Measurements from ENCODE around the gene GINS2. TPM values are rescaled to one million over a fixed set of nuclear protein-coding genes. Genes with fewer than 3 reads are reported as not detected.

The GINS2 gene
- total RNA-seq = 53.7 and 60.1 TPM in 2 replicates

DNA sequence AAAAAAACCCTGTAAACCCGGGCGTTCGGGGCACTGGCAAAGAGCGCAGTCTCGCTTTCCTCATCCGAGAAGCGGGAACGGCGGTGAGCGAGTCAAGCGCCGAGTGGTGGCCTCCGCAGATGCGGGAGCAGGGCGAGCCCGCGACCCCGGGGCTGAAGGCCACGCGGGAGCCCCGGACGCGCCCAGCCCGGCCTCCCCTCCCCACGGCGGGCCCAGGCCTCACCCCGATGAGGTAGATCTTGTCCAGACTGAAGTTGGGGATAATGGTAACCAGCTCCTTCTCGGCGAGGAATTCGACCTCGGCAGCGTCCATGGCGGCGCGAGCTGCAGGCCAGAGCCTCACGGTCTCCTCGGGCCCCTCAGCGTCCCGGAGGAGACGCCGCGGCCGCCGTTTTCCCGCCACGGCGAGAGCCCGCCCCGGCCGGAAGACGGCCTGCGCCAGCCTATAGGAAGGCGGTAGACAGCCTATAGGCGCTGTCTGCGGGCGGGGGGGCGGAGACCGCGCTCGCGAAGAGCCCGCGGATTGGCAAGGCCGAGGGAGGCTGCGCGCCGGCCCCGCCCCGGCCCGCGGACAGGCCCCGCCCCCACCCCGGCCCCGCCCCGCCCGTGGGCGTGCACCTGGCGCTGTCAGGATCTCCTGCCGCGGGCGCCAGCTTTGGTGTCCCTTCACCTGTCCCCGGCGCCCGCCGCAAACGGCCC lies at the start of gene GINS2:
Gene GINS2, minus strand, starts transcription at position 369 of the 699 bp plus-strand sequence. Its CDS starts 56 bp downstream, at position 313.
- intact Hi-C loops (cut with micrococcal nuclease) = loop anchor here (2.0 to 10.0 kb wide), 4 partner anchors 72 to 384 kb away; partner anchors contain the start of genes COX4I1 and EMC8

DNA sequence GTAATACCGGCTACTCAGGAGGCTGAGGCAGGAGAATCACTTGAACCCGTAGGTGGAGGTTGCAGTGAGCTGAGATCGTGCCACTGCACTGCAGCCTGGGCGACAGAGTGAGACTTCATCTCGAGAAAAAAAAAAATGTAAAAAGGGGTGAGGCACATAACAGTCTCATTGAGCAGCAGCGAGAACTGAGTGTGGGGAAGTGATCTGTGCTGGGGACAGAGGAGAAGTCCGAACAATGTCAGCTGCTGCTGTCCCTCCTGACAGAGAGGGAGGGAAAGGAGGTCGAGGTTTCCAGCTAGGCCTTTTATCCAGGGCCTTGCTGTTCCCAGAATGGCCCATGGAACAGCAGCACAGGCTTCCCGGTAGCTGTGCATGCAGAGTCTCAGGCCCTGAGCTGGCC lies 48.2 kb upstream of the GINS2 start:
- intact Hi-C loops (cut with micrococcal nuclease) = no loop called here

DNA sequence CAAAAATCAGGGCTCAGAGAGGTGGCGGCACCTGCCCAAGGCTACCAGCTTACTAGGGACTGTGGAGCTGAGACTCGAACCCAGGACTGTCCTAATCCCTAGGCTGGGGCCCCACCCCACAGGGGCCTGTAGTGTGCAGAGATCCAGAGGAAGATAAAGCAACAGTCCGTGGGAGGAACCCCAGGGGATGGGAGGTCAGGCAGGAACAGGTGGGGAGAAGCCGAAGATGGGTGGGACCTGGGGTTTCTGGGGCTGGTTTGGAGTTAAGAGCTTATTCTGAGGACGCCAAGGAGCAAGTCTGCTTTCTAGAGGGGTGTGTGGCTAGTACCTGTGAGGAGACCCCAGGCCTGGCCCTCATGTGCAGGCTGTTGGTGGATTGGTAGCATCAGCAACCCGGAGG lies 47.2 kb upstream of the GINS2 start:
- intact Hi-C loops (cut with micrococcal nuclease) = no loop called here

DNA sequence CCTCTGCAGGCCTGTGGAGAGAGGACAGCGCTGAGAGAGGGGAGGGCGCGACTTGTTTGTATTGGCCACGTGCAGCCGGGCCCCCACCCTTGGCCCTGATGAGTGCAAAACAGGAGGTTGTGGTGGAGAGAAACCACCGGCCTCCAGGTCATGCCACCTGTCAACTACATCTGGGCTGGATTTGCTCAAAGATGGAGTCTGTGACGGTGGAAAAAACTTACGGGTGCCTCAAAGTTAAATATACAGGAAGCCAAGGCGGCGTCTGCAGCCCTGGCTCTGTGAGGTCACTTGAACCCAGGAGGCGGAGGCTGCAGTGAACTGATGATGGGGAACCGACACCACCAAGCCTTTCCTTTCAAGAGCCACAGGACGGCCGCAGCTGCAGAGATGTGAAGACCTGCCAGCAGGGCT lies 46.5 kb upstream of the GINS2 start:
- intact Hi-C loops (cut with micrococcal nuclease) = no loop called here

DNA sequence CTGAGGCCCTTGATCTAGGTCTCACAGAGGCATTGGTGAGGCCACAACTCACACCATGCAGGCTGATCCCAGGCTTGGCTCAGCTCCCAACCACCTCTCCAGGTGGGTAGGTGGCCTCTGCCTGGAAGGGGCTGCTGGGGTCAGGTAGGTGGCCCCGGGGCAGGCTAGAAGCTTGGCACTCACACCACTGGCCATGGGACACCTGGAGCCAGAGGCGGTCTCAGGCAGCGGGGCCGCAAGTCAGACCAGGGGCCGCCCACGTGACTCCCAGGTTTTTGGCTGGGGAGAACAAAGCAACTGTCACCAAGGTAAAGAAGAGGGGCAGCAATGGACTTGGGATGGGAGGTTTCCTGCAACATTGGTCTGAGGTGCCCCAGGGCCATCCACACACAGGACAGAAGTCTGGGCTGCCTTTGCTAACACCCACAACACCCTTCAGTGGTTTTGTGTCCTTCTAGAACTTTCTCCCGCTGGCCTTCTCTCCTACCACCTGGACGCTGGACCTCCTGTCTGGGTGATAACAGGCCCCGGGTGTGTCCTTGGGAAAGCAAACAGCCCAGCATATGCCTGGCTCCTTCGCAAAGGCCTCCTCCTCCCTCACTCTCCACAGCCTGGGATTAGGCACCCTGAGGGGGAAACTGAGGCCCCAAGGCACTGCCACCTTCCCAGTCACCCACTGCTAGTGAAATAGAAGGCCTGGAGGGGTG lies 45.7 kb upstream of the GINS2 start:
- intact Hi-C loops (cut with micrococcal nuclease) = no loop called here

DNA sequence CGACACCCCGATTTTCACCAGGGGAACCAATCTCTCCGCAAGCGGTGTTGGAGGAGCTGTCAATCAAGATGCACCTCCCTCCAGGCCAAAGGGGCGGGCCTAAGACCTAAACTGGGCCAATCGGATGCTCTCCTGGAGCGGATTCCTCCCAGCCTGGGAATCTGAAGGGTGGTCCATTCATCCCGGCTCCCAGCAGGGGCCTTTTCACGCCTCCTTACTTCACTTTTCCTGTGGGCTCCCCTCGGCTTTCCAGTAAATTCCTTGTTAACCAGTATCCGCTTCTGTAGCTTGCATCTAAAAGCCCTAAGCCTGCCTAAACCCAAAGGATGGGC lies 45.1 kb upstream of the GINS2 start:
- intact Hi-C loops (cut with micrococcal nuclease) = no loop called here

DNA sequence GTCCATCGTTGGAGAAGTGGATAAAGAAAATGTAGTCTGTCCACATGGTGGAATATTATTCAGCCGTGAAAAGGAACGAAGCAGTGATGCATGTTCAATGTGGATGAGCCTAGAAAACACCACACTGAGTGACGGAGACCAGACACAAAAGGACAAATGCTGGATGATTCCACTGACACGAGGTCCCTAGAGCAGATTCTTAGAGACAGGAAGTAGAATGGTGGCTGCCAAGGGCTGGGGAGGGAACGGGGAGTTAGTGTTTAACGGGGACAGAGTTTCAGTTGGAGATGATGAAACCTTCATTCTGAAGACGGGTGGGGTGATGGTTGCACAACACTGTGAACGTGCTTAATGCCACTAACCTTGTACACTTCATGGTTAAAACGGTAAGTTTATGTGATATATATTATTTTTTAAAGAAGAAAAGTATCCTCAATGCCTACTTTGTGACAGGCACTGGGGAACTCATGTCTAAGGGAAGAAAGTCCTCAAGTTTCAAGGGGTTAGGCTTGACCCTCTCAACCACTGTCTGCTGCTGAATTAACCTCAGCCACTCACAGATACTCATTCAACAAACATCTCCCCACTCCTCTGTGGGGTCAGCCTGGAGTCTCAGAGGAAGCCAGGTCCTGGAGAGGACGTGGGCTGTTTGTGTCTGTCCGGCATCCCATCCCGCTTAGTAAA lies 44.5 kb upstream of the GINS2 start:
- intact Hi-C loops (cut with micrococcal nuclease) = no loop called here

DNA sequence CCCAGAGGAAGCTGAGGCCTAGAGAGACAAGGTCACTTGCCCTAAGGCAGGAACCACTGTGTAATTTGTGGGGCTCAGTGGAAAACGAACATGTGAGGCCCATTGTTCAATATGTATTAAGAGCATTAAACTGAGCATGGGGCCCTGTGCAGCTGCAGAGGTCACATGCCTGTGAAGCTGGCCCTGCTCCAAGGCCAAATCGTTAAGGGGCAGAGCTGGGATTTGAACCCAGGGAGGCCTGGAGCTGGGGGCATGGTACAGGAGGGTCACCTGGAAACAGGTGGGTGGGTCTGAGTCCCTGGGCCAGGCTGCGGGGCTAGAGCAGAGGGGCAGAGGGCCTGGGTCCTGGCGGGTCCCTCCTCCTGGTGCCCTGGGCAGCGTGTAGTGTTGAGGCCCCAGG lies 42.4 kb upstream of the GINS2 start:
- intact Hi-C loops (cut with micrococcal nuclease) = no loop called here

DNA sequence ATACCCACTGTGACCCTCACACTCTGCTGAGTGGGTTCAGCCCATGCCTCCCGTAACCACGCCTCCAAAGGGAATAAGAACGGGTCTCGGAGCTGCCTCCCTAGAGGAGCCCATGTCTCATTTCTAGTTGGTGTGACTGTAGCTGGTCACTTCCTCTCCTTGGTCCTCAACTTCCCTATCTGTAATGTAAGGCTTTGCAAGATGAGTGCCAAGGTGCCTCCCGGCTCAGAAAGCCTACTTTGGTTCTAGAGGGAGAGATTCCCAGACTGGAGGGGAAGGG lies 41.4 kb upstream of the GINS2 start:
- intact Hi-C loops (cut with micrococcal nuclease) = no loop called here

DNA sequence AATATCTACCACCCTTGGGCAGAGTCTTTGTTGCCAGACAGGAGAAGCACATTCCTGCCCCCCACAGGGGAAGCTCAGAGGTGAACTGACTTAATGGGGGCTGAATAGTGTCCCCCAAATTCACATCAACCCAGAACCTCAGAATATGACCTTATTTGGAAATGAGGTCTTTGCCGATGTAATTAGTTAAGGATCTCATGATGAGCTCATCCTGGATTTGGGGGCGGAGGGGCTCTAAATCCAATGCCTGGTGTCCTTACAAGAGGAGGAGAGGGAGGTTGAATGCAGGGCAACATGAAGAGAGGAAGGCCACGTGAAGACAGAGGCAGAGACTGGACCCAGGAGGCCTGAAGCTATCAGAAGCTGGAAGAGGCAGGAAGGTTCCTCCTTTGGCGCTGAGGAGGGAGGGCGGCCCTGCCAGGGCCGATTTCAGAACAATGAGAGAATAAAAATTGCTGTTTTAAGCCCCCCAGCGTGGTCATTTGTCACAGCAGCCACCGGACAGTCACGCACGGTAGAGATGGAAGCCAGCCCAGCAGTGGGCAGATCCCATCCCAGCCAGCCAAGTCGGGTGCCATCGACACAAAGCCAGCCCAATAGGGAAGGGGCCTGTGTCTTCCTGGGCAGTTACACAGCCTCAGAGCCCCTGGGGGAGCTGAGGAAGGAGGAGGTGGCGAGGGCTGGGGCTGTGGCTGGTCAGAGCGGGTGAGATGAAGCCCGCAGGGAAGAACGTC lies 40.9 kb upstream of the GINS2 start:
- intact Hi-C loops (cut with micrococcal nuclease) = no loop called here

DNA sequence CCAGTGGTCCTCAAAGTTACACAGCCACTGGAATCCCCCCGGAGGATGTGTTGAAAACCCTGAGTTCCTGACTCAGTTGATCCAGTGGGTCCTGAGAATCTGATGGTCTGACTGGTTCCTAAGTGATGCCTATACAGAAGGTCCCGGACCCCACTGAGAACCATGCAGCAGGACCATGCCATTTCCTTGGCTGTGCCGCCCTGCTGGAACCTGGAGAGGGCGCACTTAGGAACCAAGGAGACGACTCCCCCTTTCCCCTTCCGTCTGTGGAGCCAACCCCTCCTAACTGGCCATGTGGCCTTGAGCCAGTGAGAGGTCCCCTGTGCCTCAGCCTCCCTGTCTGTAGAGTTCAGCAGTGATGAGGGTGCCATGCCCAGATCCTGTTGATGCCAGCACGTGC lies 40.1 kb upstream of the GINS2 start:
- intact Hi-C loops (cut with micrococcal nuclease) = no loop called here

DNA sequence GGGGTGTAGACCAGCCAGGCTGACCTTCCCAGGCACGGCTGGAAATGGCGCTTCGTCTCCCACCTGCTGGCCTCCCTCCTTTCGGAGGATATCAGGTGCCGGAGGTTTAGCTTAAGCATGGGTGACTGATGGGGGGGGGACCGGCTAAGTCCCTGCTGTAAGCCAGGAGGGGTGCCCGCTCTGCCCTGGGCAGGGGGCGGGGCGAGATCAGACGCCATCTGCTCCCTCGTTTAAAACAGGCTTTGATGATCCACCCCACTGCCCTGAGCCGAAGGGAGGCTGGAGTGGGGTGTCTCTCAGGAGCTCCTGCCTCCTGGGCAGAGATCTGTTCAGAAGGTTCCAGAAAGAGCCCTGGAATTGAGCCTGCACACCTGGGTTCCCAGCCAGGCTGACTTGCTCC lies 36.2 kb upstream of the GINS2 start:
- intact Hi-C loops (cut with micrococcal nuclease) = no loop called here

DNA sequence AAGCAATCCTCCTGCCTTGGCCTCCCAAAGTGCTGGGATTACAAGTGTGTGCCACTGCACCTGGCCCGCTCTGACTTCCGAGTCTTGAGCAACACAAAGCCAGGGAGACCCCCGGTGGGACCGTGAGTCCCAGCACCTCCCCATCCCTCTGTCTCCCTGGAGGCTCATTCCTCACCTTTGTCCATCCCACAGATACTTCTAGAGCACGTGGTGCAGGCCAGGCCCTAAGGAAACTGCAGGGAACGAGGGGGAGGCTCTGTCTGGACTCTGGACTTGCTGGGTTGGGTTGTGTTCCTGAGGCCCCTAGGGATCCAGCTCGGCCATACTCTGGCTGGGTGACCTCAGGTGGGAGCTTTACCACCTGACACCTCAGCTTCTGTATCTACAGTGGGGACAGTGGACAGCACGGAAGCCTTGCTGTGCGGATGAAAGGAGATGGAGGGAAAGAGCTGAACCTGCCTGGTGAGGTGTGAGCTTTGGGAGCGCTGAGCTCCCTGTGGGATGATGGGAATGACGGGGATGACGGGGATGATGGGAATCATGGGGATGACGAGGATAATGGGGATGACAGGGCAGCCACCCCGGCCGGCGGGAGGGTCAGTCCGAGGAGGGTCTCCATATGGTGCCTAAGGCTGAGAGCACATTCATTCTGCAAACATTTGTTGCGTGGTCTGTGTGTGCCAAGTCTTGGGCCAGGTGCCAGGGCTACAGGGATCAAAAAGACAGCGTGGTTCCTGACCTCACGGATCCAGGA lies 35.5 kb upstream of the GINS2 start:
- intact Hi-C loops (cut with micrococcal nuclease) = no loop called here

DNA sequence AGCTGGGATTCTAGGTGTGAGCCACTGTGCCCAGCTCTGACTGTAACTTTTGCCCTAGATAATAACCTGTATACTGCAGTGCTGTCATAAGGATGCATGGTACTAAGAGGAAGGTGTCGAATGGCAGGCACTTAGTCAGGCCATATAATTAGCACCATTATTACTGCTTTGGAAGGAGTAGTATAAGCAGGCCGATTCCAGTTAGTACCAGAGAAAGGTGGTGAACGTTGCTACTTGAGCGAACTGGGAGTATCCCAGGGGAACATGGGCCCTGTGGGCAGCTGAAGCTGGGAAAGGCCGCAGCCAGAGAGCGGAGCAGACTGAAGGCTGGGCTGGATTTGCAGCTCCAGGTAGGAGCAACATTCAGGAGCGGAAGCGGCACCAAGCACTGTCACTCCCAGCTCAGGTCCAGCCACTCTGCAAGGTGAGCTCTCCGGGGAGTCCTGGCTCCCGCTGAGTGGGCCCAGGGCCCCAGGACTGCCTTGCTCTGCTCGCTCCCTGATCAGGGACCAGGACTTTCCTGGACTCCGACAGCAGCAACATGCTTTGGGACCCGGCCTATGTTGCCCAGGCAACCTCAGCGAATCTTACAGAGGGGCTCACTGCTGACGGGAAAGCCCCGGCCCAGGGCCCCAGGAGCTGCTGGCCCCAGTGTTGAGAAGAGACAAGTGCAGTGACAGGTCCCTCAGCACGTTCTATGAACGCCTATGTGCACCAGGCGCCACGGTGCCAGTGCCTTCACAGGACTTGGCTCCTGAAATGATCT lies 33.6 kb upstream of the GINS2 start:
- intact Hi-C loops (cut with micrococcal nuclease) = no loop called here

DNA sequence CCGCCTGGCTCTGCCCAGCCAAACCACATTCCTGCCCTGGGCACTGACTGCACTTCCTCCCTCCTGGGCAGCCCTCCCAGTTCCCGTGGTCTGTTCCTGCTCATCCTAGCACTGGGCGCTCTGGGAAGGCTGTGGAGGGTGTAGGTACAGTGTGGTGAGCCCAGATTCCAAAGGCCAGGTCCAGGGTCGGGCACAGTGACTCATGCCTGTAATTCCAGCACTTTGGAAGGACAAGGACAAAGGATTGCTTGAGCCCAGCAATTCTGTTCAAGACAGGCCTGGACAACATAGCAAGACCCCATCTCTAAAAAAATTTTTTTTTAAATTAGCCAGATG lies 31.5 kb upstream of the GINS2 start:
- intact Hi-C loops (cut with micrococcal nuclease) = no loop called here

DNA sequence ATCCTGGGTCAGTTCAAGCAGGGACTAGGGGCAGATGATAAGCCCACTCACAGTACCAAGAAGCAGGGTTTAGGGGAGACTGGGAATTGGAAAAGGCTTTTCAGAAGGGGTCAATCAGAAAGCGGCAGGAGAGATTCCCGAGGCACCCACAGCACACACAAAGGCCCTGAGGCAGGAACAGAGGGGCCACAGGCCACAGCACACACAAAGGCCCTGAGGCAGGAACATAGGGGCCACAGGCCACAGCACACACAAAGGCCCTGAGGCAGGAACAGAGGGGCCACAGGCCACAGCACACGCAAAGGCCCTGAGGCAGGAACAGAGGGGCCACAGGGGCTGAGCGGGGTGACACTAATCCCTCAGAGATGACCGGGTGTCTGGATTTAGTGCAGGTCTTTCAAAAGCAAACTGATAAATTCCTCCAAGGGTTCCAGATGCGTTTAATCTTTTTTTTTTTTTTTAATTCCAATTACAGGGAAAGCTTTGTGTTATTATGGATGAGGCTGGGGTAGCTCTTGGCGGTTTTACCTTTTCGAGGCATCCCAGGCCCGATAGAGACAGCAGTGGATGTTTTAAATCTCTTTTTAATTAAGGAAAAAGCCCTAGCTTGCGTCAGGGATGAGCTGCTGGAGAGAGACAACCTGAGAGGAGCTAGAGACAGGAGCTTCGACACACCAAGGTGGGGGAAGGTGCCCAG lies 31.0 kb upstream of the GINS2 start:
- intact Hi-C loops (cut with micrococcal nuclease) = no loop called here

DNA sequence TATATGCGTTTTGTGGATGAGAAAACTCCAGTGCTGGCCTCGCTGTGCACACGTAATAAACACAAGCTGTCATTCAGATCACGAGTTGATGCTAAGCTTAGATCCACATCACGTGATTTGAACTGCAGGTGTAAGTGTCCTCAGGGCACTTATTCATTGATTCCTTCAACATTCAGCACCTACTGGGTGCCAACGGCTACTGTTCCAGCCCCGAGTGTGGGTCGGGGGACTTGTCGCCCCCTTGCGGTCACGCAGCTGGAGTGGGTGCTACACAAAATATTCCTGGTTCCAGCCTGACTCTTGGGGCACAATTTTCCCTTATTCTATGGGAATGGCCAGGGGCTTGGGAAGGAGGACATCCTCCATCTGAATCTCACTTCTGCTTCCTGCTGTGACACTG lies 29.9 kb upstream of the GINS2 start:
- intact Hi-C loops (cut with micrococcal nuclease) = loop anchor here (1.0 kb wide), 1 partner anchor 59 kb away; no protein-coding TSS in a partner anchor

DNA sequence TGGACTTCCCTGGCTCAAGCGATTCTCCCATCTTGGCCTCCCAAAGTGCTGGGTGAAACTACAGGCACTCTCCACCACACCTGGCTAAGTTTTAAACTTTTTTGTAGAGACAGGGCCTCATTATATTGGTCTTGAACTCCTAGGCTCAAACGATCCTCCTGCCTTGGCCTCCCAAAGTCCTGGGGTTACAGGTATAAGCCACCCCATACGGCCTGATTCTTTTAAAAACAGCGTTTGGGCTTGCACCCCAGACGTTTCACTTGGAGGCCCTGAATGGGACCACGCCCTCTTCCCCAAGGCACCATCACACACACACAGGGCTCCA lies 29.4 kb upstream of the GINS2 start:
- intact Hi-C loops (cut with micrococcal nuclease) = loop anchor here (1.0 kb wide), 1 partner anchor 59 kb away; no protein-coding TSS in a partner anchor

DNA sequence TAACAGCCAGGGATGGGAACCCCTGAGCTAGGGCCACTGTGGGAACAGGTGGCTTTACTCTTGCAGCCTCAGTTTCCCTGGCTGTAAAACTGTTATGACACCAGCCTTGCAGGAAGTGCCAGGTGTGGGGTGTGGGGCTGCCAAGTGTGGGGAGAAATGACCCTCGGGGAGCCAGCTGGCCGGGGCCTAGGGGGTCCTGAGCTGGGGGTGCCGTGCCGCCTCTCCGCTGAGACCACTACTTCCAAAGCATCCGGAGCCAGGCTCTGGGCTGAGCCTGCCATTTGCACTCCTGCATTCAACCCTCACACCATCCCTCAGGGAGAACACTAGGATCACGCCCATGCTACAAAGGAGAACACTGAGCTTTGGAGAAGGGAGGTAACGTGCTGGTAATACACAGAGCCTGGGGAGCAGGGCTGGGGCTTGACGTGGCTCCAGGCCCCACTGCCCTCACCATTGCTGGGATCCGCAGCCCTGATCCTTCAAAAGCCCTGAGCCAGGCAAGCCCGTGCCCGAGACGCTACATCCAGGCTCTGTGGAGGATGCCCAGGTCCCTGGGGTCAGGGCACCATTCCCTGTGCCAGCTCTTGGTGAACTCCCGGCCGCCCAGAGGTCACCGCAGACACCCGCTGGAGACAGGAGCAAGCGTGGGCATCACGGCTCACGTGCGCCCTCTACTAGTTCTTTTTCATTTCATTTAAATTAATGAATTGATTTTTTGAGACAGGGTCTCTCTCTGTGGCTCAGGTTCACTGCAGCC lies 28.8 kb upstream of the GINS2 start:
- intact Hi-C loops (cut with micrococcal nuclease) = loop anchor here (1.0 kb wide), 1 partner anchor 58 kb away; no protein-coding TSS in a partner anchor
